Karpas-422 (cell line): ENCODE measurements around the gene WASHC4. TPM values are rescaled to one million over a fixed set of nuclear protein-coding genes. Genes with fewer than 3 reads are reported as not detected.
"Not testable (repeated sequence)": the region's sequence is repeated elsewhere in the genome, so short reads cannot be mapped to it uniquely, and the experiment has no call there.

ENCODE experiments used
- DNase-seq: peaks from one replicate; pipeline ENCODE4 v3.0.0-alpha.2; 2015
- H2AFZ ChIP-seq: fragments of 200-600 bp; sonication (generic); 2 replicates; pipeline ENCODE4 v1.6.1; 2014; ENCODE audit warnings: antibody characterized with exemption, low read length, mixed read lengths
- H3K27ac ChIP-seq: fragments of 200-600 bp; sonication (generic); 2 replicates; pipeline ENCODE4 v1.5.1; 2014; ENCODE audit warnings: mild to moderate bottlenecking, low read length, moderate library complexity
- H3K27me3 ChIP-seq: fragments of 200-600 bp; sonication (generic); 2 replicates; pipeline ENCODE4 v1.6.1; 2014; ENCODE audit warnings: low read length, mixed read lengths
- H3K36me3 ChIP-seq: fragments of 200-600 bp; sonication (generic); 2 replicates; pipeline ENCODE4 v1.6.1; 2014; ENCODE audit warnings: low read length, mixed read lengths; ENCODE audit not compliant: insufficient read depth
- H3K4me1 ChIP-seq: fragments of 200-600 bp; sonication (generic); 2 replicates; pipeline ENCODE4 v1.6.1; 2014; ENCODE audit warnings: mild to moderate bottlenecking, low read length, mixed read lengths
- H3K4me2 ChIP-seq: fragments of 200-600 bp; sonication (generic); 2 replicates; pipeline ENCODE4 v1.6.1; 2014; ENCODE audit warnings: low read length, low read depth, mild to moderate bottlenecking; ENCODE audit not compliant: poor library complexity, severe bottlenecking
- H3K4me3 ChIP-seq: fragments of 200-600 bp; sonication (generic); 2 replicates; pipeline ENCODE4 v1.5.1; 2014; ENCODE audit warnings: mild to moderate bottlenecking, antibody characterized with exemption, low read length, mixed read lengths
- H3K79me2 ChIP-seq: fragments of 200-600 bp; sonication (generic); 2 replicates; pipeline ENCODE4 v1.6.1; 2014; ENCODE audit warnings: mild to moderate bottlenecking, low read length, mixed read lengths
- H3K9ac ChIP-seq: fragments of 200-600 bp; sonication (generic); 2 replicates; pipeline ENCODE4 v1.6.0; 2014; ENCODE audit warnings: low read length
- H3K9me2 ChIP-seq: fragments of 200-600 bp; sonication (generic), shearing (Covaris generic); replicated peaks from 2 replicates; pipeline ENCODE4 v1.6.0; 2014; ENCODE audit warnings: mild to moderate bottlenecking, low read length, moderate library complexity; ENCODE audit not compliant: insufficient read depth
- H3K9me3 ChIP-seq: fragments of 300-700, 200-600 bp; sonication (generic); 2 replicates; pipeline ENCODE4 v1.6.1; 2014; ENCODE audit warnings: low read length, mixed read lengths
- H4K20me1 ChIP-seq: fragments of 200-600 bp; sonication (generic); 2 replicates; pipeline ENCODE4 v1.6.1; 2014; ENCODE audit warnings: mild to moderate bottlenecking, antibody characterized with exemption, low read length, low read depth; ENCODE audit not compliant: insufficient read depth
- total RNA-seq: library from RNA; depleted of rRNA; stranded (reverse); fragments of >200 nt; shearing (Covaris generic); gene quantifications from 2 replicates; pipeline ENCODE4 v1.2.3, GENCODE V29; 2014; ENCODE audit warnings: low replicate concordance

The WASHC4 gene
- total RNA-seq, 1 experiment from 2014 or later = 93.0 TPM

DNA sequence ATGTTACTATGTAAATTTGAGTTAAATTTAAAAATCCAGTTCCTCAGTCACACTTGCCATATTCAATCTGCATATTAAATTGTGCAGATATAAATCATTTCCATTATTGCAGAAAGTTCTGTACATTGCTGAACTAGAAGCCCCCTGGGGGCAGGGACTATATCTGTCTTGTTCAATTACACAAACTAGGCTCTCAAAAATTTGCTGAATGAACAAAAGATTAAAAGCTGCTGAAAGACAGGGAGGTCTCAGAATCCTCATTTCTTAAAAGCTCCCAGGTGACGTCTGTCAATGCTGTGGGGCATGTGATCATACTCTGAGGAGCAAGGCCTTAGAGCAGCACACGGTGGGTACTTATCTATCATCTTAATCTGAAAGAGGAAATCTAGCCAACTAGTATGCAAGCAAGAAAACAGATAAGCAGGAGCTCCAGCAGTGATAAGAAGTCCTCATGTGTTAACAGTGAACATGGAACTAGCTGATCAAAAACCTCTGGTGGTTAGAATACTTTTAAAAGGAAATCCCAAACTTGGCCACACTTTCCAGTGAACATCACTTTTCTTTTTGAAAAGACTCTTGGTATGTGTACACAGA, 68.0 kb downstream of the WASHC4 start:
- Histone ChIP-seq H3K4me2 (no peak overlapping the region), H3K27me3 (no peaks in the 10 kb centered on the region), H3K9me3 (no peaks in the 10 kb centered on the region), H3K4me3 (no peak overlapping the region), H3K27ac (no peak overlapping the region), H3K9me2 (no peaks in the 10 kb centered on the region), H2AFZ (no peak overlapping the region), H3K79me2 (peaks cover 9% of the 10 kb centered on the region; the same call in 1 of the 2 replicates), H3K9ac (no peak overlapping the region), H4K20me1 (no peaks in the 10 kb centered on the region), H3K36me3 (peaks cover 59% of the 10 kb centered on the region), H3K4me1 (0 out of 2 replicates have a peak, but pooled peaks cover 3% of the 10 kb centered on the region)
- DNase-seq = no peak

DNA sequence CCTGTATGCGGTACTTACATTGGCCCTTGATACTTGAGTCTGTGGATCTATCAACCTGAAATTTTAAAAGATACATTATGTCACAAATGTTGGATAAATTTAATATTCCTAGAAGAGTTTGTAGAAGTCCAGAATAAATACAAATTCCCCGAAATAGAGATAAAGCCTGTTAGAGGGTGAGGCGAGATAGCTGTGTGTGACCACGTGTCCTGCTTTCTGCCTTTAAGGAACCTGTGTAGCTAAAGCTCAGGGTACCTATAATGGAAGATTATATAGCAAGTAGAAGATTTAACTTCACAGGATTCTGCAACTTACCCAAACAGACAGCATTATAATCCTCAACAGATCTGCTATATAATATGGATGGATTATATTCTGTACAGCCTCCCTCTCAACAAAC, 69.7 kb downstream of the WASHC4 start:
- Histone ChIP-seq H3K36me3 (peaks cover 46% of the 10 kb centered on the region), H2AFZ (no peak overlapping the region), H3K9me3 (no peaks in the 10 kb centered on the region), H3K4me1 (no peaks in the 10 kb centered on the region), H3K9me2 (no peaks in the 10 kb centered on the region), H3K79me2 (peaks cover 7% of the 10 kb centered on the region; the same call in 1 of the 2 replicates), H3K4me3 (no peak overlapping the region), H4K20me1 (no peaks in the 10 kb centered on the region), H3K9ac (no peak overlapping the region), H3K27me3 (no peaks in the 10 kb centered on the region), H3K4me2 (no peak overlapping the region), H3K27ac (no peak overlapping the region)
- DNase-seq = no peak

DNA sequence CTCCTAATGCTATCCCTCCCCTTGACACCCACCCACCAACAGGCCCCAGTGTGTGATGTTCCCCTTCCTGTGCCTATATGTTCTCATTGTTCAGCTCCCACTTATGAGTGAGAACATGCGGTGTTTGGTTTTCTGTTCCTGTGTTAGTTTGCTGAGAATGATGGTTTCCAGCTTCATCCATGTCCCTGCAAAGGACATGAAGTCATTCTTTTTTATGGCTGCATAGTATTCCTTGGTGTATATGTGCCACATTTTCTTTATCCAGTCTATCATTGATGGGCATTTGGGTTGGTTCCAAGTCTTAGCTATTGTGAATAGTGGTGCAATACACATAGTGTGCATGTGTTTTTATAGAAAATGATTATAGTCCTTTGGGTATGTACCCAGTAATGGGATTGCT, 71.6 kb downstream of the WASHC4 start:
- not testable (repeated sequence) for H3K79me2 ChIP-seq, DNase-seq, H3K4me1 ChIP-seq, H3K9ac ChIP-seq, H3K9me2 ChIP-seq, H3K9me3 ChIP-seq, H3K4me2 ChIP-seq, H3K27me3 ChIP-seq, H3K4me3 ChIP-seq, H2AFZ ChIP-seq, H4K20me1 ChIP-seq, H3K27ac ChIP-seq
- H3K36me3 ChIP-seq = peaks cover 32% of the 10 kb centered on the region

DNA sequence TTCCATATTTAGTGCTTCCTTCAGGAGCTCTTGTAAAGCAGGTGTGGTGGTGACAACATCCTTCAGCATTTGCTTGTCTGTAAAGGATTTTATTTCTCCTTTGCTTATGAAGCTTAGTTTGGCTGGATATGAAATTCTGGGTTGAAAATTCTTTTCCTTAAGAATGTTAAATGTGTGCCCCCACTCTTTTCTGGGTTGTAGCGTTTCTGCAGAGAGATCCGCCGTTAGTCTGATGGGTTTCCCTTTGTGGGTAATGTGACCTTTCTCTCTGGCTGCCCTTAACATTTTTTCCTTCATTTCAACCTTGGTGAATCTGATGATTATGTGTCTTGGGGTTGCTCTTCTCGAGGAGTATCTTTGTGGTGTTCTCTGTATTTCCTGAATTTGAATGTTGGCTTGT, 75.9 kb downstream of the WASHC4 start:
- not testable (repeated sequence) for H2AFZ ChIP-seq, H3K4me3 ChIP-seq, H3K9ac ChIP-seq, H3K9me2 ChIP-seq, H3K27ac ChIP-seq, H3K27me3 ChIP-seq, H3K4me2 ChIP-seq, H3K4me1 ChIP-seq, H3K9me3 ChIP-seq, H4K20me1 ChIP-seq, DNase-seq
- peaks cover 12% of the 10 kb centered on the region; the same call in 1 of the 2 replicates for H3K79me2 ChIP-seq
- H3K36me3 ChIP-seq = peaks cover 31% of the 10 kb centered on the region

DNA sequence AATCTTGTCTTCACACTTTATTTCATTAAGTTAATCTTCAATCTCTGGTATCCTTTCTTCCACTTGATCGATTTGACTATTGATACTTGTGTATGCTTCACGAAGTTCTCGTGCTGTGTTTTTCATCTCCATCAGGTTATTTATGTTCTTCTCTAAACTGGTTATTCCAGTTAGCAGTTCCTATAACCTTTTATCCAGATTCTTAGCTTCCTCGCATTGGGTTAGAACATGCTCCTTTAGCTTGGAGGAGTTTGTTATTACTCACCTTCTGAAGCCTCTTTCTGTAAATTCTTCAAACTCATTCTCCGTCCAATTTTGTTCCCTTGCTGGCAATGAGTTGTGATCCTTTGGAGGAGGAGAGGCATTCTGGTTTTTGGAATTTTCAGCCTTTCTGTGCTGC, 76.4 kb downstream of the WASHC4 start:
- H2AFZ ChIP-seq, H3K4me3 ChIP-seq, H3K4me1 ChIP-seq, H3K9me3 ChIP-seq, H3K4me2 ChIP-seq, H3K9ac ChIP-seq, H3K27me3 ChIP-seq, H3K9me2 ChIP-seq, H4K20me1 ChIP-seq, H3K27ac ChIP-seq, DNase-seq: not testable (repeated sequence)
- H3K79me2 ChIP-seq = peaks cover 12% of the 10 kb centered on the region; the same call in 1 of the 2 replicates
- peaks cover 29% of the 10 kb centered on the region; the same call in 1 of the 2 replicates for H3K36me3 ChIP-seq

DNA sequence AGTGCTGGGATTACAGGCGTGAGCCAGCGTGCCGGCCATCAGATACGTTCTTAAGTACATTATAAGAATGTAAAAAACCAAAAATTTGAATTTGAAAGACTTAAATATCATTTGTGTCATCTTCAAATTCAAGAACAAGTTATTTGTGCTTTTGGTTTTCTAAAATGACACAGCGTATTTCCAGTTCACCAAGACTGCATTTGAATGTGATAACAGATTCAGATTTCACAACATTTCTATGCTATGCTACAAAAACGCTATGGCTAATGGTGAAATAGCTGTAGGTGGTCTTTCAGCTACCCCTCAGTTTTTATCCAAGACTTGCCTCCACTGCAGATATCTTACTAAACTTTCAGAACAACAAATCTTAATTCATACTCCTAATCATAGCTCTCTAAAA, 81.8 kb downstream of the WASHC4 start:
- Histone ChIP-seq H3K79me2 (peaks cover 5% of the 10 kb centered on the region; the same call in 1 of the 2 replicates), H4K20me1 (0 out of 2 replicates have a peak, but pooled peaks cover 5% of the 10 kb centered on the region), H3K4me2 (no peak overlapping the region), H3K4me3 (no peak overlapping the region), H3K9me3 (no peaks in the 10 kb centered on the region), H3K9me2 (no peaks in the 10 kb centered on the region), H3K36me3 (peaks cover 52% of the 10 kb centered on the region; the same call in 1 of the 2 replicates), H3K27me3 (no peaks in the 10 kb centered on the region), H3K4me1 (no peaks in the 10 kb centered on the region), H3K9ac (no peak overlapping the region), H3K27ac (no peak overlapping the region), H2AFZ (no peak overlapping the region)
- no peak for DNase-seq

DNA sequence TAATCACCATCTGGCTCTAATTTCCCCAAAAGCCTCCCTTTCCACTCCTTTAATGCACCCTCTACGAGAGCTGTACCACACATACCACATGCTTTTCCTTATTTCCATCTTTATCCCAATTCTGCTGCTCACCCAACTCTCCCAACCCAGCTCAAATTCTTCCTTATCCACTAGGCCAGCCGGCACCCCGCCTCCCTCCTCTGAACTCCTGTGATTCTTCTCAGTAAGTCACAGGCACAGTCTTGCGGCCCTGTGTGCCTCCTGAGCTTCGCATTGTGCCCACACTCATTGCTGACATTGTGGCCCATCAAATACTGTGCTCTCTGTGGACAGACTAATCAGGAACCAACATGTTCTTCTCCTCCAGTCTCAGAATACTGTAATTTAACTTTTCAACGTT, 83.0 kb downstream of the WASHC4 start:
- Histone ChIP-seq H3K27me3 (no peaks in the 10 kb centered on the region), H3K4me3 (no peak overlapping the region), H2AFZ (no peak overlapping the region), H3K9me3 (no peaks in the 10 kb centered on the region), H3K27ac (no peak overlapping the region), H3K9me2 (no peaks in the 10 kb centered on the region), H3K79me2 (0 out of 2 replicates have a peak, but pooled peaks cover 5% of the 10 kb centered on the region), H3K36me3 (peaks cover 58% of the 10 kb centered on the region; the same call in 1 of the 2 replicates), H3K4me1 (no peaks in the 10 kb centered on the region), H3K4me2 (no peak overlapping the region), H3K9ac (no peak overlapping the region), H4K20me1 (0 out of 2 replicates have a peak, but pooled peaks cover 5% of the 10 kb centered on the region)
- no peak for DNase-seq

DNA sequence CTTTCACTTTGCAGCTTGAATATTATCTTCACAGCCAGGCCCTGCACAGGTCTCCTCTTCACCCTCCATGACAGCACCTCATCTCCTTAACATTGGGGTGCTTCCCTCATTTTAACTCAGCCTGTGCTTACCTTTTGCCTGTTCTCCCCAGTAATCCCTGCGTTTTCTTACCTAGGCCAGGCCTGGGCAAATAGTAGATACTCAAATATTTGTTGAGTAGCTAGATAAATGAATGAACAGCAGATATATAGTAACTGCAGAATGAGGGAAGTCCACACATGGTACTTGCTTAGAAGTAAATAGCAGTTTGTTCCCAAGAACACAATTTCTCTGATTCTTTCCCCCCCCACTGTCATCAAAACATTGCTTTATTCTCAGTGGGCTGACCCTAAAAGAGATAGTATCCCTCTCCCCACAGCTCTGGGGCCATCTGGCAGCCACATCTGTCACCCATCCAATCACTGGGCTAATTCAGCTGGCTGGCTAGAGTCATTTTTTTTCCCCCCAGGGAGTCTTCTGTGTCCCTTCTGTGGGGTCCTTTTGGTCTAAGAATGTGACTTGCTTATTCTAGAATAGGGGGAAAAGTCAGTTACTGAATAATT, 85.2 kb downstream of the WASHC4 start:
- H3K4me2 ChIP-seq = no peak overlapping the region
- no peak overlapping the region for H2AFZ ChIP-seq
- H3K4me3 ChIP-seq = no peak overlapping the region
- no peaks in the 10 kb centered on the region for H4K20me1 ChIP-seq
- no peaks in the 10 kb centered on the region for H3K9me2 ChIP-seq
- H3K4me1 ChIP-seq = no peaks in the 10 kb centered on the region
- no peak for DNase-seq
- H3K9ac ChIP-seq = no peak overlapping the region
- H3K9me3 ChIP-seq = no peaks in the 10 kb centered on the region
- H3K27ac ChIP-seq = no peak overlapping the region
- H3K79me2 ChIP-seq = no peaks in the 10 kb centered on the region
- peaks cover 39% of the 10 kb centered on the region; the same call in 1 of the 2 replicates for H3K36me3 ChIP-seq
- no peaks in the 10 kb centered on the region for H3K27me3 ChIP-seq
